Measurements from ENCODE around the gene CAND1.

The CAND1 gene

GRCh38 chr12:67299526-67299925 is 30.4 kb downstream of the CAND1 start:
- Histone ChIP-seq H3K9me2 (ENCODE audit: low read depth, low read length) (no peaks in the 10 kb centered on the region), H3K4me2 (ENCODE audit: low read length) (no peak overlapping the region), H2AFZ (ENCODE audit: low read length) (no peak overlapping the region), H3F3A (ENCODE audit: insufficient read depth, low read length) (no peaks in the 10 kb centered on the region; the same call in 1 of the 2 replicates), H3K36me3 (ENCODE audit: insufficient read depth, low read length) (peaks cover 96% of the 10 kb centered on the region), H3K9me3 (ENCODE audit: low read length) (no peaks in the 10 kb centered on the region), H3K4me1 (ENCODE audit: insufficient read depth, low read length, severe bottlenecking) (no peaks in the 10 kb centered on the region), H3K4me3 (ENCODE audit: low read depth, low read length, poor library complexity, severe bottlenecking) (no peak overlapping the region), H3K27me3 (ENCODE audit: insufficient read depth, low read length) (no peaks in the 10 kb centered on the region), H4K20me1 (ENCODE audit: insufficient read depth, low read length) (no peaks in the 10 kb centered on the region; the same call in 1 of the 2 replicates), H3K79me2 (ENCODE audit: insufficient read depth, low read length) (peaks cover 4% of the 10 kb centered on the region; the same call in 1 of the 2 replicates), H3K9ac (ENCODE audit: low read length) (no peak overlapping the region), H3K27ac (ENCODE audit: low read depth, low read length, poor library complexity, severe bottlenecking) (no peak overlapping the region)
- TF ChIP-seq, protein P1, sequence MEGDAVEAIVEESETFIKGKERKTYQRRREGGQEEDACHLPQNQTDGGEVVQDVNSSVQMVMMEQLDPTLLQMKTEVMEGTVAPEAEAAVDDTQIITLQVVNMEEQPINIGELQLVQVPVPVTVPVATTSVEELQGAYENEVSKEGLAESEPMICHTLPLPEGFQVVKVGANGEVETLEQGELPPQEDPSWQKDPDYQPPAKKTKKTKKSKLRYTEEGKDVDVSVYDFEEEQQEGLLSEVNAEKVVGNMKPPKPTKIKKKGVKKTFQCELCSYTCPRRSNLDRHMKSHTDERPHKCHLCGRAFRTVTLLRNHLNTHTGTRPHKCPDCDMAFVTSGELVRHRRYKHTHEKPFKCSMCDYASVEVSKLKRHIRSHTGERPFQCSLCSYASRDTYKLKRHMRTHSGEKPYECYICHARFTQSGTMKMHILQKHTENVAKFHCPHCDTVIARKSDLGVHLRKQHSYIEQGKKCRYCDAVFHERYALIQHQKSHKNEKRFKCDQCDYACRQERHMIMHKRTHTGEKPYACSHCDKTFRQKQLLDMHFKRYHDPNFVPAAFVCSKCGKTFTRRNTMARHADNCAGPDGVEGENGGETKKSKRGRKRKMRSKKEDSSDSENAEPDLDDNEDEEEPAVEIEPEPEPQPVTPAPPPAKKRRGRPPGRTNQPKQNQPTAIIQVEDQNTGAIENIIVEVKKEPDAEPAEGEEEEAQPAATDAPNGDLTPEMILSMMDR (IDR thresholded peaks at IDR 0.05; ENCODE audit: low read length) = no peak
- TF ChIP-seq EZH2 (IDR thresholded peaks at IDR 0.05; ENCODE audit: borderline replicate concordance, low read length) = no peak

DNA sequence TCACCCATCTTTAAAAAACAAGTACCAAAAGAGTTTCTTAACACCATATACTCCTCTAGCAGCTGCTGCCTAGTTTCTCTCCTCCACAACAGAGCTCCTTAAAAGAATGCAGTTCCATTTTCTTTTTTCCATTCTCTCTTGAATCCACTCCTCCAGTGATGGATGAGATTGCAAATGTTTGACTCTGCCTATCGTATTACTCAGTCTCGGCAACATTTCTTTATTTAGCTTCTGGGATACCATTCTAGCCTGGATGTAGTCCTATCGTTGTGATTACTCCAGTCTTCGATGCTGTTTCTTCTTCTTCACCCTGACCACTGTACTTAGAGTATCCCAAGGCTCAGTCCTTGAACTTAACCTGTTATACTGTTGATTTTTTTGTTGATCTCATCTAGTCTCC is 30.8 kb downstream of the CAND1 start:
- Histone ChIP-seq H3K9me3 (ENCODE audit: low read length) (no peaks in the 10 kb centered on the region), H3K4me2 (ENCODE audit: low read length) (no peak overlapping the region), H3K36me3 (ENCODE audit: insufficient read depth, low read length) (peaks cover 96% of the 10 kb centered on the region), H3K9ac (ENCODE audit: low read length) (no peak overlapping the region), H3F3A (ENCODE audit: insufficient read depth, low read length) (no peaks in the 10 kb centered on the region; the same call in none of the 2 replicates), H3K4me1 (ENCODE audit: insufficient read depth, low read length, severe bottlenecking) (no peaks in the 10 kb centered on the region), H3K27me3 (ENCODE audit: insufficient read depth, low read length) (no peaks in the 10 kb centered on the region), H3K79me2 (ENCODE audit: insufficient read depth, low read length) (peaks cover 4% of the 10 kb centered on the region; the same call in 1 of the 2 replicates), H2AFZ (ENCODE audit: low read length) (no peak overlapping the region), H3K4me3 (ENCODE audit: low read depth, low read length, poor library complexity, severe bottlenecking) (no peak overlapping the region), H3K9me2 (ENCODE audit: low read depth, low read length) (no peaks in the 10 kb centered on the region), H4K20me1 (ENCODE audit: insufficient read depth, low read length) (no peaks in the 10 kb centered on the region; the same call in 1 of the 2 replicates), H3K27ac (ENCODE audit: low read depth, low read length, poor library complexity, severe bottlenecking) (no peak overlapping the region)
- no peak for TF ChIP-seq EZH2 (IDR thresholded peaks at IDR 0.05; ENCODE audit: borderline replicate concordance, low read length)
- TF ChIP-seq, protein P1 (IDR thresholded peaks at IDR 0.05; ENCODE audit: low read length) = no peak

GRCh38 chr12:67302162-67302561 is 33.0 kb downstream of the CAND1 start:
- Histone ChIP-seq H3K79me2 (ENCODE audit: insufficient read depth, low read length) (peaks cover 4% of the 10 kb centered on the region; the same call in 1 of the 2 replicates), H3K27ac (ENCODE audit: low read depth, low read length, poor library complexity, severe bottlenecking) (no peak overlapping the region)

More at GRCh38 chr12:67302162-67302561, 33.0 kb downstream of the CAND1 start:
- no peak overlapping the region for H2AFZ ChIP-seq (ENCODE audit: low read length)
- no peaks in the 10 kb centered on the region for H3K4me1 ChIP-seq (ENCODE audit: insufficient read depth, low read length, severe bottlenecking)
- H3K9me3 ChIP-seq (ENCODE audit: low read length) = no peaks in the 10 kb centered on the region
- no peaks in the 10 kb centered on the region; the same call in 1 of the 2 replicates for H3F3A ChIP-seq (ENCODE audit: insufficient read depth, low read length)
- peaks cover 98% of the 10 kb centered on the region for H3K36me3 ChIP-seq (ENCODE audit: insufficient read depth, low read length)
- H3K4me2 ChIP-seq (ENCODE audit: low read length) = no peak overlapping the region
- TF ChIP-seq, protein P1 (IDR thresholded peaks at IDR 0.05; ENCODE audit: low read length) = no peak
- TF ChIP-seq EZH2 (IDR thresholded peaks at IDR 0.05; ENCODE audit: borderline replicate concordance, low read length) = no peak
- H3K9me2 ChIP-seq (ENCODE audit: low read depth, low read length) = no peaks in the 10 kb centered on the region
- no peaks in the 10 kb centered on the region for H3K27me3 ChIP-seq (ENCODE audit: insufficient read depth, low read length)
- H3K4me3 ChIP-seq (ENCODE audit: low read depth, low read length, poor library complexity, severe bottlenecking) = no peak overlapping the region
- H4K20me1 ChIP-seq (ENCODE audit: insufficient read depth, low read length) = no peaks in the 10 kb centered on the region; the same call in 1 of the 2 replicates
- no peak overlapping the region for H3K9ac ChIP-seq (ENCODE audit: low read length)

Data from OCI-LY1 (cell line).